Left hindlimb (tissue), 1 donor: ENCODE results near the gene GPR84.

ENCODE experiments used
- DNase-seq: peaks from one replicate; pipeline ENCODE4 v3.0.0-alpha.2; 2018

Gene GPR84

GRCh38 chr12:54321363-54321762 is 42.9 kb downstream of the GPR84 start:
- DNase-seq: no peak
